Smooth muscle cell of the umbilical artery (primary cell): Measurements from ENCODE around the gene DIAPH2. TPM values are rescaled to one million over a fixed set of nuclear protein-coding genes. Genes with fewer than 3 reads are reported as not detected.

ENCODE experiments used
- total RNA-seq: library from RNA; depleted of rRNA; stranded (reverse); fragments of >200 nt; gene quantifications from 2 replicates; pipeline ENCODE4 v1.2.3, GENCODE V29; 2014

DIAPH2 gene
- 8.0 and 15.4 TPM in 2 replicates for total RNA-seq

DNA sequence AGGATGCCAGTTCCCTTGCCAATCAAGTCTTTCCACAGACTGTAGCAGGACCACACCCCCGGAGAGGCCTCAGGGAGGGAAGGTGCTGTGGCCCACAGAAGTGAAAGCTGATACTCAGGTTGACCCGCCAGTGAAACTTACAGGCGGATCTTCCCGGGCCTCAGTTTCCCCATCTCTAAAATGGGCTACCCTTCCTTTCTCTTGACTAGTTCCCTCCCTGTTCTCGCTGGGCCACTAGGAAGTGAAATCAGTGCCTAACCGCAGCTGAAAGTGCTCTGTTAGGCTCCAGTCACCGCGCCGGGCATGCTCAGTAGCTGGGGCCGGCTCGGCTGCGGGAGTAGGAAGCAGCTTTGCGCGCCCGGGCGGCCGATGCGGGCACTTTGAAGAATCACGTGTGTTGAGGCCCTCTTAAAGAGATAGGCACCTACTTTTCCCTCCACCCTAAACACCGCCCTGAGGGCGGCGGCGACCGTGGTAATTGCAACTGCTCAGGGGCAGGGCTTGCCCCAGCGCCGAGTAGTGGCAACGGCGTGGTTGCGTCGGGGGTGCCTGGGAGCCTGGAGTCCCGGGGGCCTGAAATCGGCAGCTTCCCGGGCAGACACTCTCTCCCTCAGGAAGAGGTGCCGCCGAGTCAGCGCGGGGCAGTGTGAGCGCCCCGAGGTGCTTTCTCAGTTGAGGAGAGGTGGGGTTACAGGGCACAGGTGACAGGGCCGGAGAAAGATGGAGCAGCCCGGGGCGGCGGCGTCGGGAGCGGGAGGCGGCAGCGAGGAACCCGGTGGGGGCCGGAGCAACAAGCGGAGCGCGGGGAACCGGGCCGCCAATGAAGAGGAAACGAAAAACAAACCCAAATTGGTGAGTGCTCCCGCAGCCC, at the start of gene DIAPH2:
Gene DIAPH2 (plus strand): TSS at position 504 of the 871 bp plus-strand sequence.

DNA sequence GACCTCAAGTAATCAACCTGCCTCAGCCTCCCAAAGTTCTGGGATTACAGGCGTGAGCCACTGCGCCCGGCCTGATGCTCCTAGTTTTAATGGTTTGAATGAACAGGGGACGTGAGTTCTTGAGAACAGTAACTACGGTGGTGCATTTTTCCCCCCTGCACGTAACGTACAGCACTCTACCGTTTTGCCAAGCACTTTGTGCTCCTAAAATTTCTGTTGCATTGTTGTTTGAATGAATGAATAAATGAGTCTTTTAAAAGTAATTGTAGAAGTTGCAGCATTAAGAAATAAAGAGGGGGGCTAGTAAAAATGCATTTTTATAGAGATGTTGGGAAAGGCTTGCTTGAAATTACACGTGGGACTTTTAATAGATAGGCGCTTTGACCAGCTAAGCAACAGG, 199.0 kb downstream of the DIAPH2 start, which contains the start of gene RPA4:
Gene RPA4 (plus strand): TSS at position 301 of the 400 bp plus-strand sequence. CDS start 403 bp downstream, outside the sequence.

Other genes starting within 250 kb of the DIAPH2 start
- gene RPA4, start 199.1 kb downstream of the DIAPH2 start, total RNA-seq = 0.59 and 0.92 TPM in 2 replicates